Measurements from ENCODE around the gene SDE2.

Gene SDE2

DNA sequence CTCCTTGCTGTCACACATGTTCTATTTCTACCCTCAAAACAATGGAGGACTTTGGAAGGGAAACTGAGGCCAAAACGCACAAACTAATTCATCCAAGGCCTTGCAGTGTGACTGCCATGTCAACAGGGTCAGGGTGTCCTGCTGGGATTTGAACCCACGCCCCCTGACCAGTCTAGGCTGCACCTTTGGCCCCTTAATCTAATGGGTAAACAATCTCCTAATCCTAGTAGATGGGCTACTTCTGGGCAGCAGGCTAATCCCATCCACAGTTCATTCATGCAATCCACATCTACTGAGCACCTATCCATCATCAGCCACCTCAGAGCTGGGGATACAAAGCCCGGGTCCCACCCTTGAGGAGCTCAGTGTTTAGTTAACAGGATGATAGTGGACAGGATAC is 41.1 kb downstream of the SDE2 start:
- TF ChIP-seq, protein P1, sequence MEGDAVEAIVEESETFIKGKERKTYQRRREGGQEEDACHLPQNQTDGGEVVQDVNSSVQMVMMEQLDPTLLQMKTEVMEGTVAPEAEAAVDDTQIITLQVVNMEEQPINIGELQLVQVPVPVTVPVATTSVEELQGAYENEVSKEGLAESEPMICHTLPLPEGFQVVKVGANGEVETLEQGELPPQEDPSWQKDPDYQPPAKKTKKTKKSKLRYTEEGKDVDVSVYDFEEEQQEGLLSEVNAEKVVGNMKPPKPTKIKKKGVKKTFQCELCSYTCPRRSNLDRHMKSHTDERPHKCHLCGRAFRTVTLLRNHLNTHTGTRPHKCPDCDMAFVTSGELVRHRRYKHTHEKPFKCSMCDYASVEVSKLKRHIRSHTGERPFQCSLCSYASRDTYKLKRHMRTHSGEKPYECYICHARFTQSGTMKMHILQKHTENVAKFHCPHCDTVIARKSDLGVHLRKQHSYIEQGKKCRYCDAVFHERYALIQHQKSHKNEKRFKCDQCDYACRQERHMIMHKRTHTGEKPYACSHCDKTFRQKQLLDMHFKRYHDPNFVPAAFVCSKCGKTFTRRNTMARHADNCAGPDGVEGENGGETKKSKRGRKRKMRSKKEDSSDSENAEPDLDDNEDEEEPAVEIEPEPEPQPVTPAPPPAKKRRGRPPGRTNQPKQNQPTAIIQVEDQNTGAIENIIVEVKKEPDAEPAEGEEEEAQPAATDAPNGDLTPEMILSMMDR (IDR thresholded peaks at IDR 0.05; ENCODE audit: extremely low read depth, missing control alignments) = no peak
- DNase-seq (ENCODE audit: low spot score) = no peak

DNA sequence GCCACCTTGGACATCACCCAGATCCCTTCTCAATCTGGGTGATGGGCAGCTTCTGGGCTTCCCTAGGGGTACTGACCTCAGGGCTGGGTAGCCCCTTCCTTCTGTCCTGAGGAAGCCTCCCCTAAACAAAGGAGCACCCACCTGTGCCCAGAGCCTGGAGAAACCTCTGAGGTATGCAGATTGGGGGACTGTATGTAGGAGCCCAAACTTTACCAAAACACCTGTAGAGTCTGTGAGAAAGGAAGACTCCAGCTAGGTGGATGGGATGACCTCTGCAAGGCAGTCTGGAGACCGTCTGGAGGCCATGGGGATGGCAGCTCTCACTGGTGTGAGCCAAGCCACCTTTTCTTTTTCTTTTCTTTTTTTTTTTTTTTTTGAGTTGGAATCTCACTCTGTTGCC is 44.4 kb downstream of the SDE2 start:
- no peak for DNase-seq (ENCODE audit: low spot score)
- TF ChIP-seq, protein P1 (IDR thresholded peaks at IDR 0.05; ENCODE audit: extremely low read depth, missing control alignments) = no peak

DNA sequence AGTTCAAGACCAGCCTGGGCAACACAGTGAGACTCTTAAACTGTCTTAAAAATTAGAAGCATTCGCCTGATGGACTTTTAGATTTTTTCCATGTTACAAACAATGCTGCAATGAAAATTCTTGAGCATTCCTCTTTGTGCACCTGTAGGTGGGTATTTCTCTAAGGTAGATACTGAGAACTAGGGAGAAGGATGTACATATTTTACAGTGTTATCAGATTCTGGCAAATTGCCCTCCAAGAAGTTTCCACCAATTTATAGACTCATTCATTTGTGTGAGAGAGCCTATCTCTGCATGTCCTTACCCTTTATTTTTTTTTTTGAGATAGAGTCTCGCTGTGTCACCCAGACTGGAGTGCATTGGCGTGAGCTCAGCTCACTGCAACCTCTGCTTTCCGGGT is 45.8 kb downstream of the SDE2 start:
- no peak for DNase-seq (ENCODE audit: low spot score)
- TF ChIP-seq, protein P1 (IDR thresholded peaks at IDR 0.05; ENCODE audit: extremely low read depth, missing control alignments) = no peak

DNA sequence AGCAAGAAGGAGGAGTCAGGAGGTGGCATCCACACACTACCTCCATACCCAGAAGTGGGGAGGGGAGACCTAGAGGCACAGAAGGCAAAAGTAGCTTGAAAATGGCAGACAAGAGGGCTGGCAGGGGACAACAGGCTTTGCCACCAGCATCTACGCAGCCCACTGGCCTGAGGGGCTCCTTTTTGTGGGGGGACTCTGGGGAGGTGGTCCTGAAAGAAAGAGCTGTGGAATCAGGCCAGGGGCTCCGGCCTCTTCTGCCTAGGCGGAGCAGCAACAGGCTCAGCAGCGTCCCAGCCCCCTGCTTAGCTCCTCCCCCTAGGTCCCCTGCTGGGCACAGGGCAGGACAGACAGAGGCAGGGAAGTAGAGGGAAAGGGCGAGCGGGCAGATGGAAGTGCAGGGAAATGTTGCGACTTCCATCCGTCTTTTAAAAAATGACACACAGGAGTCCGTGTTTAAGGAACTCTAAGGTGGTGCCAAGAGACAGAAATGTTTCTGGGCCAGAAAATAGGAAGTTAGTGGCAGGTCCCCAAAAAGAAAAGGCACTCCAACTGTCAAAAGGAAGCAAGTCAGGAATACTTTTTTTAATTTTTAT is 48.1 kb downstream of the SDE2 start:
- TF ChIP-seq, protein P1 (IDR thresholded peaks at IDR 0.05; ENCODE audit: extremely low read depth, missing control alignments) = no peak
- no peak for DNase-seq (ENCODE audit: low spot score)

DNA sequence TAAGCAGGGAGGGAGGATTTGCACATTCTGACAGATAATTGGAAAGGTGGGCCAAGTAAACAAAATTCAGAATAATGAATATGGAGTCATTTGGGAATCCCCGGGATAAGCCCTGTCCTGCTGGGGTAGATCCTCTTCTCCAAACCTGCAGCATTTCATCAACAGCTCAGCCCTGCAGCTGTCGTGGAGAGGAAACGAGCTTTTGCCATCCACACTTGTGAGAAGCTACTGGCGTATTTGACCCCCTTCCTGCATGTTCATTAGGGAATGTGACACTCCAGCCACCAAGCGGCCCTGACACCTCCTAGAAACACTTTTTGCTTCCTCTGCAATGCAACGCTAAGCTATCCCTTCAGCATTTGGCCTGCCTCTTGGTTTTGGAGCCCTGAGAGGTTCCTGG is 50.1 kb downstream of the SDE2 start:
- no peak for DNase-seq (ENCODE audit: low spot score)
- TF ChIP-seq, protein P1 (IDR thresholded peaks at IDR 0.05; ENCODE audit: extremely low read depth, missing control alignments) = no peak

DNA sequence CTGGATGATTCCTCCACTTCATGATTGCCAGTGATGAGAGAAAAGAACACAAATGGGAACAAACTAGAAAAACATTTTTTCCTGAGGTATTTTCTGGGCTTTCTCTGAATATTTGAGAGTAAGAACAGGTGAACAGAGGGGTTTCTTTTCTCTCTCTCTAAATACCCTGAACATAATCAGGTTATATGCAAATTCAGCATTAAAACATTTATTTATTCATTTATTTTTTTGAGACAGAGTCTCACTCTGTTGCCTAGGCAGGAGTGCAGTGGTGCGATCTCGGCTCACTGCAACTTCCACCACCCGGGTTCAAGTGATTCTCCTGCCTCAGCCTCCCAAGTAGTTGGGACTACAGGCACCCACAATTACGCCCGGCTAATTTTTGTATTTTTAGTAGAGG is 52.3 kb downstream of the SDE2 start:
- TF ChIP-seq, protein P1 (IDR thresholded peaks at IDR 0.05; ENCODE audit: extremely low read depth, missing control alignments) = no peak
- no peak for DNase-seq (ENCODE audit: low spot score)

DNA sequence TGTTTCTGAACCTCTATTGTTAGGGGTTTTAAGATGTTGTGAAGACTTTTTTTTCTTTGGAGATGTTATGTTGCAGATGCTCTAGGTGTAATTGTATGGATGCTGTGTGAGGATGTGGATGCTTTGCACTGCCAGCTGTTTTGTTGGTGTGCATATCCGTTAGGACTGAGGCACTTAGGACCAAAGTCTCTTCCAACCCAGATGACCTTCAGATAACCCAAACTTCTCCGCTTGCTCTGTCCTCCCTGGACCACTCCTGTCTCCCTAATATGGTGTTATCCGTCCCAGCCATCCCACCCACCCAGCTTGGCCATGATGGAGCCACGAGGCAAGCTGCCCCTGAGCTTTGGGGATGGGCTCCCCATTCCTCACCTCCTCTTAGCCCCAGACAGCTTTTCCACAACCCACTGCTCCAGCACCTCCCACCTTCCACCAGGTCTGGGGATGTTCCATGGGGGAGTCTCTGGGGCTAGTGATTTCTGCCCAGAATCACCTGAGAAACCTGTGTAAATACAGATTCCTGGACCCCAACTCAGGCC is 53.0 kb downstream of the SDE2 start:
- DNase-seq (ENCODE audit: low spot score) = no peak
- TF ChIP-seq, protein P1 (IDR thresholded peaks at IDR 0.05; ENCODE audit: extremely low read depth, missing control alignments) = no peak
